ENCODE measurements around the gene TOR1AIP2.
"Not testable (repeated sequence)": the region's sequence is repeated elsewhere in the genome, so short reads cannot be mapped to it uniquely, and the experiment has no call there.

The TOR1AIP2 gene

DNA sequence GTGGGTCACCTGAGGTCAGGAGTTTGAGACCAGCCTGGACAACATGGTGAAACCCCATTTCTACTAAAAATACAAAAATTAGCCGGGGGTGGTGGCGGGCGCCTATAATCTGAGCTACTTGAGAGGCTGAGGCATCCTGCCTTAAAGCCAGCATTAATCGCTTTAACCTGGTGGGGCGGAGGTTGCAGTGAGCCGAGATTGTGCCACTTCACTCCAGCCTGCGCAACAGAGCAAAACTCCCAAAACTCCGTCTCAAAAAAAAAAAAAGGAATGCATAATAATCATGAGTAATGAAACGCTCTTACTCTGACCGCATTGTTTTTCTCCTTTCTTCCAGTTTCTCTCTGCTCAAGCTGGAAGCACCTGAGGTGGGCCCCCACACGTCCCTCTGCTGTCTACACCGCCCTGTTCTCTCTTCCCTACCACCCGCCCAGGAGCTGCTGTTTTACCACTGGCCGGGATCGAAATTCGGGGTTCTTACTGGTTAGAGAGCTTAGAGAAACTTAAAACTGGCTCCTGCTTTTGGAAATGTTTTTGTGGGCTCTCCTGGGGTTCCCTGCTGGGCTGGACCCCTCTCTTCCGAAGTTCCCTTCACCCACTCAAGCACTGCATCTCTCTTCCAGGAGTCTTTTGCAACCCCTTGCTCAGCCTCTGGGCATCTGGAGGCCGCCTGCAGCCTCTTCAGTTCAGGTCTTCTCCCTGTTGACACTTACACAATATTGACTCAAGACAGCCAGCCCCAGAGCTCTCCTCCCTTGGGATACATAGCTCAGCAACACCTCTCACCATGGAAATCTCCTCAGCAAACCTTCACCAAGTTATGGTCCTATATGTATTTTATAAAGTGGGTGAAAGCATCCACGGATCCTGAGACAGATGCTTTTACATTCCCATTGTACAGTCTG lies 72.1 kb downstream of the TOR1AIP2 start:
- no peak for DNase-seq

GRCh38 chr1:179804417-179804816 lies 73.2 kb downstream of the TOR1AIP2 start:
- not testable (repeated sequence) for DNase-seq

DNA sequence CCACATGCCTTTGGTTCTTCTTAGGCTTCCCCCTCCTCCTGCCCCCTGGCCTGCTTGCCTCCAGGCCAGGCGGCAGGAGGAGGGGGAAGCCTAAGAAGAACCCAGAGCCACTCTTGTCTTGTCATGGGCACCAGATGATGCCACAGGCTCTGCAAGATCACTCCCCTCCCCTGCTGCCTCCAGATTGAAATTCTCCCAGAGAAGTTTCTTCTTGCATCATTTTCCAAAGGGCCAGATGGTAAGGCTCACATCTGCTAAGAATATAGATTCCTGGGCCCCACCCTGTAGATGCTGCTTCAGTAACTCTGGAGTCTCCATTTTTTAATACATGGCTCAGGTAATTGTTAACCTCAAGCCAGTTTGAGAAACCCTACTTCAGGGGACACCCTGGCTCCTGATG lies 73.7 kb downstream of the TOR1AIP2 start:
- no peak for DNase-seq

- no peak for DNase-seq
These were observed 74.5 kb downstream of the TOR1AIP2 start for GRCh38 chr1:179803104-179803503.

DNA sequence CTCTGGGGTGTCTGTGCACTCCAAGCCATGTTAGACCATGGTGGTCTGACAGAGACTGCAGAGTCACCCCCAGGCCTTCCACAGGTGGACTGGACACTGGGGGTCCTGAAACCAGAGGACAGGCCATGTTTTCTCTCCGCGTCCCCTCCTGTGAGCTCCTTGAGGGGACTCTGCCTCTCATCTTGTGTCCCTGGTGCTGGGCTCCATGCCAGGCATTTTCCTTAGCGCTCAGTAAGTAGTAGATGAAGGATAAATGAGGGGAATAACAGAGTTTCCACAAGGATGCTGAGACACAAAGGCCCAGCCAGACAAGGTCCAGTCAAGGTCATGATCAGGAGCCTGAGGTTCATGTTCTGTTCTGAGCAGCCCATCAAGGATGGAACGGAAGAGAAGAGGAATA lies 77.1 kb downstream of the TOR1AIP2 start:
- no peak for DNase-seq

DNA sequence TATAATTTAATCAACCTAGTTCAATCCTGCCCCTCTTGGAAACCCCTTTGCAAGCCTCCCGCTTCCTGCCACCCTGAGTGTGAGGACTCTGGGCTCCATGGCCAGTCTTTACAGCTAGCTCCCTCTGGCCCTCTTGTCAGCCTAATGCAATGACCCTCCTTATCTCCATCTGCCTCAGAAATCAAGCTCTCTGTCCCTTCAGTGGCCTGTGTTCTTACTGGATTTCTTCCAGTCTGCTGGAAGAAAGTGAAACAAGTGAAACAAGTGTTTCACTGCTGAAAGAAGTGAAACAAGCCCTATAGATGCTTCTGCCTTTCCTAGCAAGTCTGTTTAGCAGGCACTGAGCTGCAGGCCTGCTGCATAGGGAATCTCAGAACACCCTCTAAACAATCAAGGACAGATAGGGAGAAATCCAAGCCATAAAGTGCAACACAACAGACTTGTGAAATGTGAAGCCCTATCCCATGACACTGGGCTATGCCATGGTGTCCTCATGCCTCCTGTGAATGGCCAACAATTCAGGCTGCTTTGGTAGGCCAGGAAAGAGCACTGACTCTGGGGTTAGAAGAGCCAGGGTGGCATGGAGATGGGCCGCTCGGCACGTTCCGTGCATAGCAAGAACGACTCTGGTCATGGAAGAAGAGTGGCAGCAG lies 78.6 kb downstream of the TOR1AIP2 start:
- DNase-seq = no peak

DNA sequence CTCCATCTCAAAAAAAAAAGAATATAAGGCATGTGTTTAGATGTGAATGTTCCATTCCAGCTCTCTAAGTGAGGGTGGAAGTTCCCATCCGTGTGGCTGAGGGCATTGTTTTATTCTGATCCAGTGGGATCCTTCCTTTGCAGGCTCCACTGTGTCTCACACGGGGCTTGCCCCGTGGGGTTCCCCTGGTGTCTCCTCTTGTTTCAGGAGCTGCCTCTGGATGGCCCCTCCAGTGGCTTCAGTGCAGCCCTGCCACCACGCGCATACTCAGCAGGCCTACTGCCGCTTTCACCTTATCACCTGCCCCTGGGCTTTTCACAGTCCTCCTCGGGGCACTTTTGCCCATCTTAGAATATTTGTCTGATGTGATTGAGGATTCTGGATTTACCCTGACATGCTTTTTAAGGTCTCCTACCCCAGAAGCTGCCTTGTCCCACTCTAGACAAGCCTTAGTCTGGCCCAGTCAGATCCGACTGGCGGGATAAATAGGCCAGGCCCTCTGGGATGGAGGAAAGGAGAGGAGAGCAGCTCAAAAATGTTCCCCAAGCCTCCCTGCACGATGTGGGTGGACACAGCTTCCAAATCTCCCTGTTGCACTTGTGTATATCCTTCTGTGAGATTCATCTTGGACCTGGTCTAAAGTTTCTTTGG lies 79.3 kb downstream of the TOR1AIP2 start:
- no peak for DNase-seq

- DNase-seq = no peak
These were observed 82.9 kb downstream of the TOR1AIP2 start for GRCh38 chr1:179794669-179795068.

DNA sequence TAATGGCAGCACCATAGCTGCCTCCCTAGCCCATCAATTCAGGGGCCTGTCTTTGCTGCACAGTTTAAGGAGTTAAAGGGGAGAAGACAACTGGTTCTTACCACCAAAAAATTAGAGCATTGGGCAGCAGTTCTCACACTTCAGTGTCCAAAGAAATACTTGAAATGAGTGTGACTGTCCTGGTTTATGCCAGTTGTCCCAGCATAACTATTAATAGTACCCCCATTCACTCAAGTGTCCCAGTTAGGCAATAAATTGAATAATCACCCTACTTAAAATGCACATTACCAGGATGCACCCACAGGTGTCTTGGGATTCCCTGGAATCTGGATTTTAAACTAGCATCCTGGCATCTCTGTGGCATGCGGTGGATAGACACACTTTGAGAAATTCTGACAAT lies 83.5 kb downstream of the TOR1AIP2 start:
- DNase-seq = no peak

GRCh38 chr1:179793281-179793680 lies 84.3 kb downstream of the TOR1AIP2 start:
- no peak for DNase-seq

Measured in KG1 (cell line).